IMR-90 (cell line): Measurements from ENCODE around the gene NDUFA6.
"Not testable (repeated sequence)": the region's sequence is repeated elsewhere in the genome, so short reads cannot be mapped to it uniquely, and the experiment has no call there.

ENCODE experiments used
- CTCF ChIP-seq: conservative IDR thresholded peaks from 2 replicates; pipeline ENCODE4 v1.5.1; 2012; ENCODE audit warnings: mild to moderate bottlenecking, low read depth, low read length, improper control_type of control experiment
- FOS ChIP-seq: fragments of 150-350 bp; IDR thresholded peaks from 2 replicates; pipeline ENCODE4 v1.6.1; 2016; ENCODE audit warnings: low read depth, low read length
- MXI1 ChIP-seq: IDR thresholded peaks from 2 replicates; pipeline ENCODE4 v1.6.1; 2012; ENCODE audit warnings: low read depth, mild to moderate bottlenecking, low read length, moderate library complexity, borderline replicate concordance
- NFE2L2 ChIP-seq: fragments of 150-350 bp; IDR thresholded peaks from 2 replicates; pipeline ENCODE4 v1.6.1; 2016; ENCODE audit warnings: low read depth, mild to moderate bottlenecking, low read length
- POLR2A ChIP-seq: IDR thresholded peaks from 2 replicates; pipeline ENCODE4 v1.6.1; 2012; ENCODE audit warnings: mild to moderate bottlenecking, low read depth, low read length
- RAD21 ChIP-seq: IDR thresholded peaks from 2 replicates; pipeline ENCODE4 v1.6.1; 2012; ENCODE audit warnings: low read length, improper control_type of control experiment
- RFX5 ChIP-seq: IDR thresholded peaks from 2 replicates; pipeline ENCODE4 v1.8.0; 2012; ENCODE audit warnings: low read depth, mild to moderate bottlenecking, low read length, moderate library complexity

- not testable (repeated sequence) for TF ChIP-seq POLR2A, CTCF, RAD21, FOS, RFX5, MXI1, NFE2L2
Measured at GRCh38 chr22:42104332-42104860, 13.8 kb upstream of the NDUFA6 start.
